ENCODE results near the gene MAFF. TPM values are rescaled to one million over a fixed set of nuclear protein-coding genes. Genes with fewer than 3 reads are reported as not detected.
"Not testable (repeated sequence)": the region's sequence is repeated elsewhere in the genome, so short reads cannot be mapped to it uniquely, and the experiment has no call there.

The MAFF gene
- total RNA-seq, 1 donor from 2014 or later, result 119 TPM

DNA sequence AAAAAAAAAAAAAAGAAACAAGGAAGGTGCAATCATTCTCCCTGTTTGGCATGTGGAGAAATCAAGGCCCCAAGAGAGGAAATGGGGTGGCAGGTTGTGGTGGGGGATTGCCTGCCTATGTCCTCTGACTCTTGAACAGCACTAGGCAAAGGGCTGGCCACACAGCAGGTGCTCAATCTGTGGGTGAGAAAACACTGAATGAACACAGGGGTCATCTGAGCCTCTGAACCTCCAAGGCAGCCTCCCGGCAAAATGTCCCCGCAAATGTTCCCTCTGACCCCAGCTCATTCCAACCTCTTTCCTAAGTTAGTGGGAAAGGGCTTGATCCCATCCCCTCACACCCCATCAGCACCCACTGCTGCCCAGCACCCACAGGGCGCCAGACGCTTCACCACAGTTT, 24.8 kb upstream of the MAFF start:
- no peak for DNase-seq (ENCODE audit: extremely low read depth, low read depth, low spot score)

GRCh38 chr22:38177571-38177925, 24.2 kb upstream of the MAFF start:
- not testable (repeated sequence) for DNase-seq (ENCODE audit: extremely low read depth, low read depth, low spot score)

DNA sequence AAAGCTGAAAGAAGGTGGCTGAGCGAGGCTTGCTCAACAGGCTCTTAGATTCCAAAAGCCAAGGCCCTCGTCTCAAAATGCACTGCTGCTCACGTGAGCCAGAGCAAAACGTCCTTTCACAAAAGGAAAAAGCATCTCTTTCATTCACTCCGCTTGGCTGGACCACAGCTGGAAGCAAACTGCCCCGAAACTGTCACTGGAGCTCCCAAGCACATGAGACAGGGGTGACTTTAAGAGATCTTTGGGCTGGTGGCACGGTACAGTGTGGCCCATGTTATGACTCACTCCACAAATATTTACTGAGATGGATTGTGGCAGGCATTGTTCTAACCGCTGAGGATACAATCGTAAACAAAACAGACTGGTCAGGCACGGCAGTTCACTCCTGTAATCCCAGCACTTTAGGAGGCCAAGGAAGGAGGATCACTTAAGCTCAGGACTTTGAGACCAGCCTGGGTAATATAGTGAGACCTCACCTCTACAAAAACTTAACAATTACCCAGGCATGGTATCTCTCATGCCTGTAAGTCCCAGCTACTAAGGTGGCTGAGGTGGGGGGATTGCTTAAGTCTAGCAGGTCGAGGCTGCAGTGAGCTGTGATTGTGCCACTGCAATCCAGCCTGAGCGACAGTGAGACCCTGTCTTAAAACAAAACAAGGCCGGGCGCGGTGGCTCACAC, 23.7 kb upstream of the MAFF start:
- DNase-seq (ENCODE audit: extremely low read depth, low read depth, low spot score), result no peak

DNA sequence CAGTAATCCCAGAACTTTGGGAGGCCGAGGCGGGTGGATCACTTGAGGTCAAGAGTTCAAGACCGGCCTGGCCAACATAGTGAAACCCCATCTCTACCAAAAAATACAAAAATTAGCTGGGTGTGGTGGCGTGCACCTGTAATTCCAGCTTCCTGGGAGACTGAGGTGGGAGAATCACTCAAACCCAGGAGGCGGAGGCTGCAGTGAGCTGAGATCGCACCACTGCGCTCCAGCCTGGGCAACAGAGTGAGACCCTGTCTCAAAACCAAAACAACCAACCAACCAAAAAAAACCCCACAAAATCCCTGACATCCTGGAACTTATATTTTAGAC, 23.2 kb upstream of the MAFF start:
- not testable (repeated sequence) for DNase-seq (ENCODE audit: extremely low read depth, low read depth, low spot score)

GRCh38 chr22:38180841-38181452, 20.8 kb upstream of the MAFF start:
- no peak for DNase-seq (ENCODE audit: extremely low read depth, low read depth, low spot score)

DNA sequence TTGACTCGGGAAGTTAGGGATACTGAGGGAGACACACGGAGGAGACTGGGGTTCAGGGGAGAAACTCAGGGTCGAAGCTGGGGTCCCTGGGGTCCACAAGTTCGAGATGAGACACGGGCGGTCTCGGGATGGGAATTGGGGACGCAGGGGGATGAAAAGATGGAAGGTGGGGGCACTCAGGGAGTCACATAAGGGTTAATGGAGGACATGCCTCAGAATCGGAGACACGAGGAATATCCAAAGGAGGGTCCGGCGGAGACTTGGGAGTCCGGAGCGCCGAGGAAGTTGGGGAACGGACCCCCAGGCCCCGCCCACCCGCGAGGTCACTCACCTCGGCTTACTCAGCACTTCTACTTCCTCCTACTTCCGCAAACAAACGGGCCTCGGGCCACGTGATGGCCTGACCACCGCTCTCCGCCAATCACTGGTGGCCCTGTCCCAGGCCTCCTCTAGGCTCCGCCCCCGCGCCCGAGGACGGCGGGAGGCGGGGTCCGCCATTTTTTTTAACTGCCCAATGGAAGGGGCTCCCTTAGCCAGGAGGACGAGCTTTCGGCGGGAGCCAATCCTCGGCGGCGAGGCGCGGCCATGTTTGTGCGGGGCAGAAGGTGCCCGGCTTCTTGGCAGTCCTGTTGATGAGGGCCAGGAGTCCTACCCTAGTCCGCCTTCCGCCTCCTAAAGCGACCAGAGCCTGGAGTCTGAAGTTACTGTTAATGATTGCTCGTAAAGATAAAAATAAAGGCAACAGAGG, 20.2 kb upstream of the MAFF start, which contains the start of gene PLA2G6:
Gene PLA2G6, minus strand, starts transcription at position 378 of the 748 bp plus-strand sequence. CDS start 12,404 bp downstream, outside the sequence.
- peak; percentile 68 for DNase-seq (ENCODE audit: extremely low read depth, low read depth, low spot score)

DNA sequence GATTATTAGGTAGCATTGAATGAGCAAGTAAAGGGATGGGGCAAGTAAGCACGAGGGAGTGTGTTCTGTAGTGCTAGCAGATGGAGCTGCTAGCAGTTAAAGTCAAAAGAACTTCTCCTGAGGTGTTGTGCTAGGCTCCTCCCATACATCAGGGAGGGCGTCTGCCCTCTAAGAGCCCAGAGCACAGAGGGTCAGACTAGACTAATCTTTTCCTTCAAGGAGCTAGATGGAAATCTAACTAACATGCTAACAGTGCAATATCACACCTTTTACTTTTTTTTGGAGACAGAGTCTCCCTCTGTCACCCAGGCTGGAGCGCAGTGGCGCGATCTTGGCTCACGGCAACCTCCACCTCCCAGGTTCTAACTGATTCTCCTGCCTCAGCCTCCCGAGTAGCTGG, 17.0 kb upstream of the MAFF start:
- no peak for DNase-seq (ENCODE audit: extremely low read depth, low read depth, low spot score)

DNA sequence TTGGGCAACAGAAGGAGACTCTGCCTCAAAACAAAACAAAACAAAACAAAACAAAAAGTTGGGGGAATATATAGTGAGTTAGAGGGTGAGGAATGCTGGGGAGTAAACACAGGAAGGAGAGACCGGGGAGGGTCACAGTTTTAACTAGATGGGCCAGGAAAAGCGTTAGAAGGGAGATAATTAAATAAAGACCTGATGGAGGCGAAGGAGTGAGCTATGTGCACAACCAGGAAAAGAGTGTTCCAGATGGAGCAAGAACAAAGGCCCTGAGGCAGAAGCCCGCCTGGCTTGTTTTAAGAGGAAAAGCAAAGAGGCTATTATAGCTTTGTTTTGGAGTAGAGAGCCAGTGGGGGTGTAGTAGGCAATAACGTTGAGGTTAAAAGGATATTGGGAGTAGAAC, 15.4 kb upstream of the MAFF start:
- DNase-seq (ENCODE audit: extremely low read depth, low read depth, low spot score), result no peak

DNA sequence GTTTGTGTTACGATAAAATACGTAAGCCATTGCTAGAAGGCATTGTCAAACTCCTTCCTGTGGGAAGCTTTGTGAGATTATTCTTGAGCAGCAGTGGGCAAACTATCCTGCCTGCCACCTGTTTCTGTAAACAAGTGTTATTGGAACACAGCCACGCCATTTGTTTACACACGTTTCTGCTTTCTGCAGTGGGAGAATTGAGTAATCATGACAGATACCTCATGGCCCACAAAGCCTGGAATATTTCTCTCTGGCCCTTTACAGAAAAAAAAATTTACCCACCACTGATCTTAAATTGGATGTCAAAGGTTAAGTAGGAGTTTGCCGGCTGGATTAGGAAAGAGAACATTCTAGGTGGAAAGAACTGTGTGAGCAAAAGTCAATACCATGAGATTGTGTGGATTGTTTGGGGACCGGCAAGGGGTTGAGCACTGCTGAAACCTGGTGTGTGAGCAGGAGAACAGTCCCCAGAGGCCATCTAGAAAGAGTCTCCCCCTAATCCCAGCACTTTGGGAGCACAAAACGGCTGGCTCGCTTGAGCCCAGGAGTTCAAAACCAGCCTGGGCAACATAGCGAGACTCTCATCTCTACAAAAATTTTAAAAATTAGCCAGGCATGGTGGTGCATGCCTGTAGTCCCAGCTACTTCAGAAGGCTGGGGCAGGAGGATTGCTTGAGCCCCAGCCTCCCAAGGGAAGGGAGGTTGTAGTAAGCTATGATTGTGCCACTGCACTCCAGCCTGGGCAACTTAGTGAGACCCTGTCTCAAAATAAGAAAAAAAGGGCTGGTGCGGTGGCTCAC, 14.2 kb upstream of the MAFF start:
- DNase-seq (ENCODE audit: extremely low read depth, low read depth, low spot score), result no peak

DNA sequence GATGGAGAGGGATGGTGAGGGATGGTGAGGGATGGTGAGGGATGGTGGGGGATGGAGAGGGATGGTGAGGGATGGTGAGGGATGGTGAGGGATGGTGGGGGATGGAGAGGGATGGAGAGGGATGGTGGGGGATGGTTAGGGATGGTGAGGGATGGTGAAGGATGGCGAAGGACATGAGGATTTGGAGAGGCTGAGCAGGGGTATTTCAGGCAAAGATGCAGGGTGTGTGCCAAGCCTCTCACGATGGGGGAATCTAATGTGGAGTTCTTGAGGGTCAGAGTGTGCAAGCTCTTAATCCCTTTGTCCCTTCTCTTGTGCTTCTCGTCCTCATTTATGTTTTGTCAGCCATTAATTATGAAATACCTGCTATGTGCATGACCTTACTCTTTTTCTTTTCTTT, 12.7 kb upstream of the MAFF start:
- DNase-seq (ENCODE audit: extremely low read depth, low read depth, low spot score), result no peak

DNA sequence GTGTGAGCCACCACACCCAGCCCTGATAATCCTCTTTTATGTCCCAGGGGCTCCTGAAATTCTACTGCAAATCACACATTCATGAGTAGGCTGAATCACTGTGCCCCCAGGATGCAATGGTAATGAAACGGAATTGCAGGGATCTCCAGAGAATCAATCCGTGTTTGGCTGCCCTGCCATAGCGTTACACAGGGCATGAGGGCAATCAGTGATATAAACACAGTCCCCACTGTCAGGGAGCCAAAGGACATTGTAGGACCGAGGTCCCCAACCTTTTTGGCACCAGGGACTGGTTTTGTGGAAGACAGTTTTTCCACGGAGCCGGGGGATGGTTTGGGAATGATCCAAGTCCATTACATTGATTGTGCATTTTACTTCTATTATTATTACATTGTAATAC, 11.2 kb upstream of the MAFF start:
- no peak for DNase-seq (ENCODE audit: extremely low read depth, low read depth, low spot score)

- no peak for DNase-seq (ENCODE audit: extremely low read depth, low read depth, low spot score)
Measured at GRCh38 chr22:38191055-38191454, 10.7 kb upstream of the MAFF start.

DNA sequence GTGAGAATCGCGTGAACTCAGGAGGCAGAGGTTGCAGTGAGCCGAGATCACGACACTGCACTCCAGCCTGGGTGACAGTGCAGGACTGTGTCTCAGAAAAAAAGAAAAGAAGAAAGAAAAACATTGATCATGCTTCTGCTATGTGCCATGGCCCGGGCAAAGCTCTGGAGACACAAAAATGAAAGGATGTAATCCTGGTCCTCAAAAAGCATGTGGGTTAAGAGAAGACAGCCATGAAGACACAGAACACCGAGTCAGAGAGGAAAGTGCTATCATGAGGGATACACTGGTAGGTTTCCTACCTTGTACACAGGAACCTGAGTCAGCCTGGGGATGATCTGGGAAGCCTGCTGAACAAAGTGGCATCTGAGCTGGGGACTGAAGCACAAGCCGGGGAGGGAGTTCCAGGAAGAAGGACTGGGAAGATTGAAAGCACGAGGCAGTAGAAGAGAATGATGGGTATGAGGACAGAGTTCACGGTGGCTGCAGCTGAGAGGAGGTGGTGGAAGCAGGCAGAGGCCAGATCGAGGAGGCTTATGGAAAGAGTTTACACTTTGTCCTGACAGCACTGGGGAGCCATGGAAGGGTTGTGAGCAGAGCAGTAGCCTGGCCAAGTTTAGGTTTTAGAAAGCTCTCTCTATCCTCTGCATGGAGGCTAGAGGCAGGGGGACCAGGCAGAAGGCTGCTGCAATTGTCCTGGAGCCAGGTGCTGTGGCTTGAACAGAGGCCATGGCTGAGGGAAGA, 9.9 kb upstream of the MAFF start:
- no peak for DNase-seq (ENCODE audit: extremely low read depth, low read depth, low spot score)

DNA sequence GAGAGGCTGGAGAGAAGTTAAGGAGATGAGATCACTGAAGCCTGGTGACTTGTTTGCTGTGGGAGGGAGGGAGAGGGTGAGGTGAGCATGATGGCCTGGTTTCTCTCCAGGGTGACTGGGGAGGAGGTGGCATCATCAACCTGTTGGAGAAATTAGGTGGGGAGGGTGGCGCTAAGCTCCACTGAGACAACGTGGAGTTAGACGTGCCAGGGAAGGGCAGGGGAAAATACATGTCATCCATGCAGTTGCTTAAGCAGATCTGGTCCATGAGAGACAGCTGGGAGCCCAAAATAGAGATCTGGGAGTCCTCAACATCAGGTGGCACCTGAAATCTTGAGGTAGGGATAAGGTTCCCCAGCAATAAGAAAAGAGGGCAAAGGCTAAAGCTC, 9.3 kb upstream of the MAFF start:
- no peak for DNase-seq (ENCODE audit: extremely low read depth, low read depth, low spot score)

DNA sequence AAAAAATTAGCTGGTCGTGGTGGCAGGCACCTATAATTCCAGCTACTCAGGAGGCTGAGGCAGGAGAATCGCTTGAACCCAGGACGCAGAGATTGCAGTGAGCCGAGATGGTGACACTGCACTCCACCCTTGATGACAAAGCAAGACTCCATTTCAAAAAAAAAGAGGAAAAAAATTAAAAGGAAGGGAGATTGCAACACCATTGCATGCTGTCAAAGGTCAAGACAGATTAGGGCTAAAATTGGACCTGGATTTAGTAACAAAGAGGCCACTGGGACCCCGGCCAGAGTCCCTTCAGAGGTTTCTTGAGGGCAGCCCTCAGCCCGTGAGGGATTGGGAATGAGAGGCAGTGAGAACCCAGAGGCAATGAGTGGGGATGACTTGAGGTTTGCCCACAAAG, 8.2 kb upstream of the MAFF start:
- no peak for DNase-seq (ENCODE audit: extremely low read depth, low read depth, low spot score)

GRCh38 chr22:38196791-38197419, 4.9 kb upstream of the MAFF start:
- no peak for DNase-seq (ENCODE audit: extremely low read depth, low read depth, low spot score)

GRCh38 chr22:38199826-38200559, 1.8 kb upstream of the MAFF start:
- DNase-seq (ENCODE audit: extremely low read depth, low read depth, low spot score), result no peak

DNA sequence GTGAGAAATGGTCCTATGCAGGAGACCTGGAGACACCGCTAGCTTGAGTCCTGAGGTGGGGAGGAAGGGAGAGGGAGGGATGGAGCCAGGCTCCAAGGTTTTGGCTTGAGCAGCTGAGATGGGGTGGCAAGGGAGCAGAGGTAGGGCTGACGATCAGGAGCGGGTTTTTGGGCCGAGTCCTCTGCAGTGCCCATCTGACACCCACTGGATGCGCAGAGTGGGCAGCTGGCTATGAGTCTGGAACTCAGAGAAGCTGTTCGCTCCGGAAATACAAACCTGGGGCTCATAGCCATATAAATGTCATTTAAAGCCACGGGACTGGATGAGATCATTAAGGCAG, 453 bp upstream of the MAFF start:
- no peak for DNase-seq (ENCODE audit: extremely low read depth, low read depth, low spot score)

DNA sequence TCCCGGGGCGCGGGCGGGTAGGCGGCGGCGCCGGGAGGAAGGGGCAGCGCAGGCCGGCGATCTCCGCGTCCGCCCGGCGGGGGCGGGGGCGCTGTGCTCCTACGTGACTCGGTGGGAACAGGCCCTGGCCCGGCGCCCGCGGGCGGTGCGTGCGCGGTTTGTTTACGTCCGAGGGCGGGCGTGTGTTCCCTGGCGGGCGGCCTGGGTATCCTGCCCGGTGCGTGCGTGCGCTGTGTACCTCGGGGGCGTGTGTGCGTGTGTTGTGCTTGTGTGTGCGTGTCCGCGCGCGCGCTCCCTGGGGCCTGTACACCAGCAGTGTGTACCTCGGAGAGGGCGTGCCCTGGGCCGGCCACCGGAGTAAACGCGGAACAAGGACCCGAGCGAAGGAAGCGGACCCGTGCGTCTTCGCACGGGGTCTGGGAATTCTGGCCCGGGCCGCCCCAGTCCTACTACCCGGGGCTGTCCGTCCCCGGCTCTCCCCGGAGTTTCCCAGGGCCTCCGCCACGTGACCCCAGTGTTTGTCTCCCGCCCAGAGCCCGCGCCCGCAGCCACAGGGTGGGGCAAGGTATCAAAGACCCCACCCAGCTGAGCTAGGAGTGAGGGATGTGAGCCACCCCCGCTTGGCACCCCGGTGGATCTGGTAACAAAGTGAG, 769 bp downstream of the MAFF start:
- DNase-seq (ENCODE audit: extremely low read depth, low read depth, low spot score), result no peak
